ENCODE results near the gene ERN2. TPM values are rescaled to one million over a fixed set of nuclear protein-coding genes. Genes with fewer than 3 reads are reported as not detected.
"Not testable (repeated sequence)": the region's sequence is repeated elsewhere in the genome, so short reads cannot be mapped to it uniquely, and the experiment has no call there.

Gene ERN2
- total and polyA plus RNA-seq, 2 donors (not counting 1 experiment from before 2014, with no cell fraction given) = 0.83 TPM; not detected in 1

DNA sequence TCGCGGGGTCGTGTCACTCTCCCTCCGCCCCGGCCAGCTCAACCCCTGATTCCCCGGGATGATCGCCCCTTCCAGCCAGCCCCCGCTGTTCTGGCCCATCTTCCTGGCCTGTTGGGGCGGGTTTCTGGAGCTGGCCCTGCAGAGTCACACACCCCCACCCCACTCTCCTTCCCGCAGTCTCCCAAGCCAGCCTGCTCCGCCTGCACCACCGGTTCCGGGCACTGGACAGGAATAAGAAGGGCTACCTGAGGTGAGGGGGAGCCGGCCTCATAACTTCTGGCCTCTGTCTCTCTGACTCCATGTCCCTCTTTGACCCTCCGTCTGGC, 42.4 kb upstream of the ERN2 start:
- Histone ChIP-seq H3K4me3 (replicated peaks in 1 of 4; ENCODE audit: control extremely low read depth in 1 of 4, insufficient read depth in 1 of 4, low read depth in 3 of 4, low read length in 4 of 4) (no peak overlapping the region), H2AFZ (ENCODE audit: low read length) (no peak overlapping the region), H3K79me2 (ENCODE audit: control insufficient read depth, insufficient read depth, low read length) (no peaks in the 10 kb centered on the region), H3K9me3 (ENCODE audit: control insufficient read depth, insufficient read depth, low read depth, low read length) (no peaks in the 10 kb centered on the region), H4K20me1 (ENCODE audit: control insufficient read depth, extremely low read depth, insufficient read depth, low read length) (no peaks in the 10 kb centered on the region), H3K9ac (ENCODE audit: insufficient read depth, low read length) (no peak overlapping the region), H3K4me2 (ENCODE audit: extremely low read depth, insufficient read depth, low read length) (no peak overlapping the region), H3K36me3 (ENCODE audit: control insufficient read depth, insufficient read depth, low read length) (no peaks in the 10 kb centered on the region), H3K4me1 (ENCODE audit: control insufficient read depth, extremely low read depth, insufficient read depth, low read length) (no peaks in the 10 kb centered on the region), H3K27ac (ENCODE audit: insufficient read depth, low read length) (no peak overlapping the region), H3K27me3 (ENCODE audit: control insufficient read depth, insufficient read depth, low read length) (no peaks in the 10 kb centered on the region)
- TF ChIP-seq EZH2 (IDR thresholded peaks at IDR 0.05; ENCODE audit: low read length, missing control alignments) = no peak
- TF ChIP-seq, protein P1, sequence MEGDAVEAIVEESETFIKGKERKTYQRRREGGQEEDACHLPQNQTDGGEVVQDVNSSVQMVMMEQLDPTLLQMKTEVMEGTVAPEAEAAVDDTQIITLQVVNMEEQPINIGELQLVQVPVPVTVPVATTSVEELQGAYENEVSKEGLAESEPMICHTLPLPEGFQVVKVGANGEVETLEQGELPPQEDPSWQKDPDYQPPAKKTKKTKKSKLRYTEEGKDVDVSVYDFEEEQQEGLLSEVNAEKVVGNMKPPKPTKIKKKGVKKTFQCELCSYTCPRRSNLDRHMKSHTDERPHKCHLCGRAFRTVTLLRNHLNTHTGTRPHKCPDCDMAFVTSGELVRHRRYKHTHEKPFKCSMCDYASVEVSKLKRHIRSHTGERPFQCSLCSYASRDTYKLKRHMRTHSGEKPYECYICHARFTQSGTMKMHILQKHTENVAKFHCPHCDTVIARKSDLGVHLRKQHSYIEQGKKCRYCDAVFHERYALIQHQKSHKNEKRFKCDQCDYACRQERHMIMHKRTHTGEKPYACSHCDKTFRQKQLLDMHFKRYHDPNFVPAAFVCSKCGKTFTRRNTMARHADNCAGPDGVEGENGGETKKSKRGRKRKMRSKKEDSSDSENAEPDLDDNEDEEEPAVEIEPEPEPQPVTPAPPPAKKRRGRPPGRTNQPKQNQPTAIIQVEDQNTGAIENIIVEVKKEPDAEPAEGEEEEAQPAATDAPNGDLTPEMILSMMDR (conservative IDR thresholded peaks at IDR 0.05 in 1 of 2, IDR thresholded peaks at IDR 0.05 in 1 of 2; ENCODE audit: low read depth in 1 of 2, low read length in 2 of 2) = no peak
- DNase-seq (ENCODE audit: low read depth in 2 of 2) = no peak

DNA sequence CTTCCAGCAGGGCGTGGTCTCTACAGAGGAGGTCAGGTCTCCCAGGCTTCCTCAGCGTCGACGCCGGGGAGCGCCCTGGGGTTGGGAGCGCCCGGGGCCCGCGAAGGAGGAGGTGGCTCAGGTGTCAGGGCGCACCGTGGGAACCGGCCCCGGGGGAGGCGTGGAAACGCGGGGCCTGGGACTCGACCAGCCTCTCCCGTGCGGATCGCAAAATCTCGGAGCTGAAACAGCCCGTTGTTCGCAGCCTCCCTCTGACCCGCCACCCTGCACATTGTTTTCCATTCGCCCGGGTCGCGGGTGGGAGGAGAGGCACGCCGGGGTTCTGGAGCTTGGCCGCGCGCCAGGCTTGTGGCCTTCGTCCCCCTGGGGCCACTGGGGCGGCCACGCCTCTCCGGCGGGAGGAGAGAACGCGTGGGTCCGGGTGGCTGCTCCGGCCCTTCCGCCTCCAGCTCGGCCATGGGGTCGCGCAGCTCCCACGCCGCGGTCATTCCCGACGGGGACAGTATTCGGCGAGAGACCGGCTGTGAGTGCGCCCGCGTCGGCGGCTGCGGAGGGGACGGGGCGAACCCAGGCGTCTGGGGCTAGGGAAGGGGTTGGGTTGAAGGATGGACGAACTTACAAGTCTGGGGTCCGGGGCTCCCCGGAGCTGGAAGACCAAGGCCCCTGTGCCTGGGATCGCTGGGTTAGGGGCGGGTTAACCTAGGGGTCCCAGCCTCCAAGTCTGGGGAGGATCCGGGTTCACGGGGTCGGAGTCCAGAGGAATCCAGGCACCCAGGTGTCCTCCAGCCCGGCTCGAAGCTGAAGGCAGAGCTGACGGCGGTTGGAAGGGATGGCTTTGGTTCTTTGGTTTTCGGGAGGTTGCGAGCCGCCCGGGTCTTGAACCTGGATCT, 41.8 kb upstream of the ERN2 start, which contains the start of gene CHP2:
TSS of gene CHP2 (plus strand) at position 433 of the 890 bp plus-strand sequence. CDS start at position 457, 24 bp downstream.
- H3K9me3 ChIP-seq (ENCODE audit: control insufficient read depth, insufficient read depth, low read depth, low read length) = no peaks in the 10 kb centered on the region
- no peak within 1 kb of the TSS for H3K4me3 ChIP-seq (replicated peaks in 1 of 4; ENCODE audit: control extremely low read depth in 1 of 4, insufficient read depth in 1 of 4, low read depth in 3 of 4, low read length in 4 of 4)
- no peak within 1 kb of the TSS for H3K9ac ChIP-seq (ENCODE audit: insufficient read depth, low read length)
- no peaks in the 10 kb centered on the region for H3K4me1 ChIP-seq (ENCODE audit: control insufficient read depth, extremely low read depth, insufficient read depth, low read length)
- no peaks in the 10 kb centered on the region for H3K79me2 ChIP-seq (ENCODE audit: control insufficient read depth, insufficient read depth, low read length)
- TF ChIP-seq EZH2 (IDR thresholded peaks at IDR 0.05; ENCODE audit: low read length, missing control alignments) = no peak
- TF ChIP-seq, protein P1 (conservative IDR thresholded peaks at IDR 0.05 in 1 of 2, IDR thresholded peaks at IDR 0.05 in 1 of 2; ENCODE audit: low read depth in 1 of 2, low read length in 2 of 2) = no peak
- H3K36me3 ChIP-seq (ENCODE audit: control insufficient read depth, insufficient read depth, low read length) = no peaks in the 10 kb centered on the region
- H4K20me1 ChIP-seq (ENCODE audit: control insufficient read depth, extremely low read depth, insufficient read depth, low read length) = no peaks in the 10 kb centered on the region
- H3K27me3 ChIP-seq (ENCODE audit: control insufficient read depth, insufficient read depth, low read length) = no peaks in the 10 kb centered on the region
- H2AFZ ChIP-seq (ENCODE audit: low read length) = no peak within 1 kb of the TSS
- no peak within 1 kb of the TSS for H3K4me2 ChIP-seq (ENCODE audit: extremely low read depth, insufficient read depth, low read length)
- DNase-seq (ENCODE audit: low read depth in 2 of 2) = no peak
- no peak within 1 kb of the TSS for H3K27ac ChIP-seq (ENCODE audit: insufficient read depth, low read length)

- H3K4me3 ChIP-seq (replicated peaks in 1 of 4; ENCODE audit: control extremely low read depth in 1 of 4, insufficient read depth in 1 of 4, low read depth in 3 of 4, low read length in 4 of 4) = no peak overlapping the region
- H3K4me2 ChIP-seq (ENCODE audit: extremely low read depth, insufficient read depth, low read length) = no peak overlapping the region
- no peaks in the 10 kb centered on the region for H3K79me2 ChIP-seq (ENCODE audit: control insufficient read depth, insufficient read depth, low read length)
- TF ChIP-seq, protein P1 (conservative IDR thresholded peaks at IDR 0.05 in 1 of 2, IDR thresholded peaks at IDR 0.05 in 1 of 2; ENCODE audit: low read depth in 1 of 2, low read length in 2 of 2) = no peak
- TF ChIP-seq EZH2 (IDR thresholded peaks at IDR 0.05; ENCODE audit: low read length, missing control alignments) = no peak
- no peak overlapping the region for H3K9ac ChIP-seq (ENCODE audit: insufficient read depth, low read length)
- no peaks in the 10 kb centered on the region for H3K36me3 ChIP-seq (ENCODE audit: control insufficient read depth, insufficient read depth, low read length)
- DNase-seq (ENCODE audit: low read depth in 2 of 2) = no peak
- H3K9me3 ChIP-seq (ENCODE audit: control insufficient read depth, insufficient read depth, low read depth, low read length) = no peaks in the 10 kb centered on the region
- no peaks in the 10 kb centered on the region for H3K4me1 ChIP-seq (ENCODE audit: control insufficient read depth, extremely low read depth, insufficient read depth, low read length)
- H3K27ac ChIP-seq (ENCODE audit: insufficient read depth, low read length) = no peak overlapping the region
- no peaks in the 10 kb centered on the region for H4K20me1 ChIP-seq (ENCODE audit: control insufficient read depth, extremely low read depth, insufficient read depth, low read length)
- no peaks in the 10 kb centered on the region for H3K27me3 ChIP-seq (ENCODE audit: control insufficient read depth, insufficient read depth, low read length)
- no peak overlapping the region for H2AFZ ChIP-seq (ENCODE audit: low read length)
Measured at GRCh38 chr16:23753908-23754593, 41.0 kb upstream of the ERN2 start.

DNA sequence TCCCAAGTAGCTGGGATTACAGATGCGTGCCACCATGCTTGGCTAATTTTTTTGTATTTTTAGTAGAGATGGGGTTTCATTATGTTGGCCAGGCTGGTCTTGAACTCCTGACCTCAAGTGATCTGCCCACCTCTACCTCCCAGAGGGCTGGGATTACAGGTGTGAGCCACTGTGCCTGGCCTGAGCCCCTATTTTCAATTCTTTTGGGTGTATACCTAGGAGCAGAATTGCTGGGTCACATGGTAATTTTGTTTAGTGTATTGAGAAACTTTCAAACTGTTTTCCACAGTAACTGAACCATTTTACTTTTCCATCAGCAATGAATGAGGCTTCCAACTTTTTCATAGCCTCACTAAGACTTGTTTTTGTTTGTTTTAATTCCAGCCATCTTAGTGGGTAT, 38.0 kb upstream of the ERN2 start:
- not testable (repeated sequence) for H2AFZ ChIP-seq (ENCODE audit: low read length); H3K27ac ChIP-seq (ENCODE audit: insufficient read depth, low read length); H3K4me3 ChIP-seq (replicated peaks in 1 of 4; ENCODE audit: control extremely low read depth in 1 of 4, insufficient read depth in 1 of 4, low read depth in 3 of 4, low read length in 4 of 4); DNase-seq (ENCODE audit: low read depth in 2 of 2); H3K27me3 ChIP-seq (ENCODE audit: control insufficient read depth, insufficient read depth, low read length); H3K4me1 ChIP-seq (ENCODE audit: control insufficient read depth, extremely low read depth, insufficient read depth, low read length); H3K79me2 ChIP-seq (ENCODE audit: control insufficient read depth, insufficient read depth, low read length); H3K9ac ChIP-seq (ENCODE audit: insufficient read depth, low read length); H3K36me3 ChIP-seq (ENCODE audit: control insufficient read depth, insufficient read depth, low read length); H3K9me3 ChIP-seq (ENCODE audit: control insufficient read depth, insufficient read depth, low read depth, low read length); H4K20me1 ChIP-seq (ENCODE audit: control insufficient read depth, extremely low read depth, insufficient read depth, low read length); H3K4me2 ChIP-seq (ENCODE audit: extremely low read depth, insufficient read depth, low read length)

Data from fibroblast of lung (primary cell).